K562 (cell line): ENCODE data around the gene ADSS2. TPM values are rescaled to one million over a fixed set of nuclear protein-coding genes. Genes with fewer than 3 reads are reported as not detected.

Experiments
- ATAC-seq: fragments of 200-7000 bp; cut with Tn5 transposase; 3 replicates; pipeline ENCODE4 v1.9.1; 2020; ENCODE audit warnings: moderate library complexity
- BruUV-seq: library from RNA; stranded (reverse); fragments of 400-500 nt; replicated peaks from 2 replicates; lab custom pipeline; 2021; lab: Mats Ljungman, UMichigan
- CTCF ChIA-PET: fragments of 300-600 bp; formaldehyde crosslinking; extraction: SDS; loops from one replicate; lab custom pipeline; 2021; ENCODE audit warnings: low intra/inter-chr PET ratio; lab: Yijun Ruan, JAX
- POLR2A ChIA-PET: fragments of 300-600, 350-650 bp; sonication (Branson Sonifier 250); formaldehyde crosslinking; extraction: SDS; loops from one replicate; lab custom pipeline; 2021; ENCODE audit warnings: antibody characterized with exemption, inconsistent platforms; lab: Yijun Ruan, JAX
- DNase-seq, 4 experiments: peaks; one replicate each; pipeline versions ENCODE4 v3.0.0 to v3.0.0-alpha.2; 2011 to 2018; ENCODE audit warnings: low spot score in 3 of 4, mixed read lengths in 3 of 4; ENCODE audit errors: extremely low read depth in 1 of 4
- FAIRE-seq: peaks from 2 replicates; lab custom pipeline; 2011; peaks lifted over from hg19 to GRCh38; lab: Jason Lieb, UNC
- H2AFZ ChIP-seq: 2 replicates; pipeline ENCODE4 v1.6.0; 2011; ENCODE audit warnings: low read depth, low read length, control low read depth, inconsistent platforms
- H3K27ac ChIP-seq: fragments of 200-600 bp; 3 replicates; pipeline ENCODE4 v1.8.0; 2011; ENCODE audit warnings: low read depth, mild to moderate bottlenecking, control low read depth, inconsistent platforms, low read length, moderate library complexity, mixed read lengths; ENCODE audit errors: extremely low read depth
- H3K27me3 ChIP-seq, 2 experiments: fragments of 300-600 bp in 1 of 2; 2 replicates in 1 of 2; 3 replicates in 1 of 2; pipeline versions ENCODE4 v1.6.0 to v1.8.0; 2011; ENCODE audit warnings: inconsistent platforms in 2 of 2, low read length in 2 of 2, mild to moderate bottlenecking in 1 of 2, mixed read lengths in 1 of 2, moderate library complexity in 1 of 2; ENCODE audit not compliant: control insufficient read depth in 2 of 2, insufficient read depth in 2 of 2
- H3K36me3 ChIP-seq: fragments of 300-600 bp; 3 replicates; pipeline ENCODE4 v1.8.0; 2011; ENCODE audit warnings: mild to moderate bottlenecking, low read length, inconsistent platforms; ENCODE audit not compliant: control insufficient read depth, insufficient read depth
- H3K4me1 ChIP-seq, 2 experiments: fragments of 200-600 bp in 1 of 2; replicated peaks in 1 of 2; 2 replicates in 1 of 2; 3 replicates in 1 of 2; pipeline versions ENCODE4 v1.5.1 to v1.8.0; 2011; ENCODE audit warnings: inconsistent platforms in 2 of 2, low read length in 2 of 2, mild to moderate bottlenecking in 1 of 2, mixed read lengths in 1 of 2, moderate library complexity in 1 of 2; ENCODE audit not compliant: control insufficient read depth in 2 of 2, insufficient read depth in 2 of 2
- H3K4me2 ChIP-seq: 2 replicates; pipeline ENCODE4 v1.6.1; 2011; ENCODE audit warnings: low read length, control low read depth, inconsistent platforms, mixed read lengths; ENCODE audit not compliant: insufficient read depth
- H3K4me3 ChIP-seq: fragments of 200-600 bp; sonication (generic), shearing (Covaris generic); 2 replicates; pipeline ENCODE4 v1.5.1; 2016; ENCODE audit warnings: control low read depth, inconsistent platforms
- H3K79me2 ChIP-seq: fragments of 200-600 bp; 3 replicates; pipeline ENCODE4 v1.8.0; 2011; ENCODE audit warnings: low read length, inconsistent platforms; ENCODE audit not compliant: control insufficient read depth, insufficient read depth
- H3K9ac ChIP-seq, 2 experiments: 2 replicates each; pipeline versions ENCODE4 v1.6.0 to v1.6.1; 2011; ENCODE audit warnings: low read depth in 2 of 2, low read length in 2 of 2, control low read depth in 1 of 2, inconsistent platforms in 1 of 2, mild to moderate bottlenecking in 1 of 2, mixed read lengths in 1 of 2; ENCODE audit not compliant: insufficient read depth in 1 of 2
- H3K9me1 ChIP-seq: one replicate; pipeline ENCODE4 v1.6.0; 2011; ENCODE audit warnings: inconsistent platforms, mild to moderate bottlenecking, low read length, moderate library complexity; ENCODE audit not compliant: control insufficient read depth, insufficient read depth
- H3K9me3 ChIP-seq: replicated peaks from 2 replicates; pipeline ENCODE4 v1.5.1; 2011; ENCODE audit warnings: low read depth, low read length, inconsistent platforms; ENCODE audit not compliant: control insufficient read depth, insufficient read depth
- H4K20me1 ChIP-seq: replicated peaks from 2 replicates; pipeline ENCODE4 v1.6.1; 2011; ENCODE audit warnings: low read length, inconsistent platforms, mixed read lengths; ENCODE audit not compliant: control insufficient read depth, insufficient read depth
- CCNT2 ChIP-seq: IDR thresholded peaks from 2 replicates; pipeline ENCODE4 v1.6.1; 2011; ENCODE audit warnings: borderline replicate concordance, low read depth, mild to moderate bottlenecking, moderate library complexity, mixed read lengths, low read length; ENCODE audit not compliant: insufficient read length; ENCODE audit errors: extremely low read depth
- CEBPB ChIP-seq: fragments of 450-650 bp; IDR thresholded peaks from 2 replicates; pipeline ENCODE4 v1.6.1; 2016; ENCODE audit warnings: missing genetic modification characterization, missing compliant biosample characterization
- FIP1L1 ChIP-seq: fragments of 200-400 bp; formaldehyde crosslinking; IDR thresholded peaks from 2 replicates; pipeline ENCODE4 v1.6.1; 2018; ENCODE audit warnings: mild to moderate bottlenecking, low read depth, low read length; ENCODE audit not compliant: poor library complexity, severe bottlenecking
- PHTF2 ChIP-seq: fragments of 250-450 bp; sonication (Bioruptor Pico); IDR thresholded peaks from 2 replicates; pipeline ENCODE4 v1.5.0; 2021; ENCODE audit warnings: mild to moderate bottlenecking
- POLR2B ChIP-seq: fragments of 450-650 bp; IDR thresholded peaks from 2 replicates; pipeline ENCODE4 v1.6.1; 2018; ENCODE audit warnings: low read depth; ENCODE audit not compliant: partially characterized antibody
- RNF2 ChIP-seq: sonication (generic); IDR thresholded peaks from 2 replicates; pipeline ENCODE4 v1.6.1; 2016
- SAFB2 ChIP-seq: fragments of 200-400 bp; formaldehyde crosslinking; IDR thresholded peaks from 2 replicates; pipeline ENCODE4 v1.6.1; 2018; ENCODE audit warnings: borderline replicate concordance, low read length, low read depth, moderate library complexity; ENCODE audit not compliant: severe bottlenecking
- ZNF175 ChIP-seq: fragments of 200-800 bp; sonication (Bioruptor generic); IDR thresholded peaks from 2 replicates; pipeline ENCODE4 v1.6.1; 2016; ENCODE audit warnings: low read depth, mild to moderate bottlenecking, missing genetic modification characterization, missing compliant biosample characterization
- ZNF197 ChIP-seq: fragments of 200-800 bp; sonication (Bioruptor generic); IDR thresholded peaks from 2 replicates; pipeline ENCODE4 v1.6.1; 2016; ENCODE audit warnings: low read depth, missing genetic modification characterization, missing compliant biosample characterization
- ZNF668 ChIP-seq: fragments of 250-450 bp; sonication (Bioruptor Pico); IDR thresholded peaks from 2 replicates; pipeline ENCODE4 v1.8.0; 2022; ENCODE audit warnings: mild to moderate bottlenecking, inconsistent platforms
- WGBS: fragments of 100-300 bp; shearing (Covaris generic); methylation state at CpG from one replicate; pipeline ENCODE4 v1.1.6; 2016; ENCODE audit warnings: low coverage, mixed read lengths; ENCODE audit not compliant: insufficient coverage; ENCODE audit errors: missing lambda C conversion rate; 5-methylcytosine and 5-hydroxymethylcytosine counted together
- in situ Hi-C: fragments of 300-500 bp; cut with MboI; formaldehyde crosslinking; loops from 4 replicates; pipeline ENCODE4 v1.15.0; 2018; ENCODE audit warnings: inconsistent platforms, mixed read lengths
- intact Hi-C: fragments of 100-400 bp; cut with micrococcal nuclease; formaldehyde crosslinking; loops from 2 replicates; pipeline ENCODE4 v1.14.2; 2022
- polyA plus RNA-seq, 8 experiments: library from polyadenylated mRNA; depleted of rRNA in 4 of 8; stranded (reverse) in 5 of 8; unstranded in 3 of 8; fragments of >200 nt; fragmentation: Nextera tagmentation in 2 of 8; fragmentation: Illumina TruSeq in 1 of 8; extraction: Ambion mirVana in 2 of 8; extraction: Trizol in 1 of 8; gene quantifications; 2 replicates each; pipeline versions ENCODE4 v1.2.1 to v1.2.3, GENCODE V29; 2011 to 2014; ENCODE audit warnings: inconsistent platforms in 1 of 8, missing spikeins in 1 of 8
- total RNA-seq, 7 experiments: library from RNA; depleted of rRNA in 6 of 7; stranded (reverse); fragments of >200 nt in 6 of 7; fragmentation: Illumina TruSeq in 2 of 7; extraction: Trizol in 2 of 7; gene quantifications; 2 replicates each; pipeline versions ENCODE4 v1.2.1 to v1.2.3, GENCODE V29; 2011 to 2021; ENCODE audit warnings: low replicate concordance in 1 of 7
- TF ChIP-seq, protein P1 (sequence below): fragments of 250-450 bp; sonication (Bioruptor Pico); IDR thresholded peaks from 2 replicates; pipeline ENCODE4 v1.4.0; 2020; ENCODE audit warnings: mild to moderate bottlenecking, moderate library complexity, borderline replicate concordance
- TF ChIP-seq, protein P2 (sequence below): sonication (generic); formaldehyde crosslinking; IDR thresholded peaks from 2 replicates; pipeline ENCODE4 v1.5.0; 2020; ENCODE audit warnings: missing genetic modification reagents
- TF ChIP-seq, protein P3 (sequence below): fragments of 250-450 bp; sonication (Bioruptor Pico); IDR thresholded peaks from 2 replicates; pipeline ENCODE4 v1.8.0; 2022; ENCODE audit warnings: moderate library complexity, mild to moderate bottlenecking, inconsistent platforms
- TF ChIP-seq, protein P4 (sequence below): fragments of 250-450 bp; sonication (Bioruptor Pico); IDR thresholded peaks from 2 replicates; pipeline ENCODE4 v1.4.0; 2020; ENCODE audit warnings: mild to moderate bottlenecking, moderate library complexity

Gene ADSS2
- total and polyA plus RNA-seq, 9 of the 15 experiments (the other 6 are each of a cell fraction or from before 2014, with no cell fraction given): 8.8 to 63.8 (median 59.4) TPM

DNA sequence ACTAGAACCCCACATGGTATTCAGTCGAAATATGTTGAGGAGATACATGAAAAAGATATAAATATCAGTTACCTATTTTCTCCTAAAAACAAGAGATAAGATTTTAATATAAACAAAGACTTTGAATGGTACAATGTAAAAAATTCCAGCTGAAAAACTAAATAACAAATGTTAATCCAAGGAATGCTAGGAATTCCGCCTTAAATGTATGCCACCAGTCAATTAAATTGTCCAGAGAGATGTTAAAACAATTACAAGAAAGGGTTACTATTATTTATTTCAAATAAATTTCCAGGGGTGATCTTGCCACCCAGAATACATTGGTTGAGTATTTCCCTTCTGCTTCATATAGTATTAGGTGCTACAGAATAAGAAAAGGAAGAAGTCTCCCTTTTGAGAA, 4.2 kb downstream of the ADSS2 start:
- peak overlapping the region in 1 of 2 experiments; percentile 23; a peak in 1 of 4 replicates for H3K9ac ChIP-seq
- intact Hi-C loops: no loop called here
- no peaks in the 10 kb centered on the region for H3K27me3 ChIP-seq
- H3K4me2 ChIP-seq: no peak overlapping the region
- CTCF ChIA-PET: no interaction called here
- TF ChIP-seq PHTF2 (CRISPR knock-in tag) (no peak), FIP1L1 (no peak), ZNF197 (CRISPR knock-in tag) (no peak), SAFB2 (no peak), CEBPB (tag) (no peak), RNF2 (no peak), ZNF175 (CRISPR knock-in tag) (no peak), CCNT2 (no peak), ZNF668 (CRISPR knock-in tag) (no peak), POLR2B (no peak)
- TF ChIP-seq, protein P1, sequence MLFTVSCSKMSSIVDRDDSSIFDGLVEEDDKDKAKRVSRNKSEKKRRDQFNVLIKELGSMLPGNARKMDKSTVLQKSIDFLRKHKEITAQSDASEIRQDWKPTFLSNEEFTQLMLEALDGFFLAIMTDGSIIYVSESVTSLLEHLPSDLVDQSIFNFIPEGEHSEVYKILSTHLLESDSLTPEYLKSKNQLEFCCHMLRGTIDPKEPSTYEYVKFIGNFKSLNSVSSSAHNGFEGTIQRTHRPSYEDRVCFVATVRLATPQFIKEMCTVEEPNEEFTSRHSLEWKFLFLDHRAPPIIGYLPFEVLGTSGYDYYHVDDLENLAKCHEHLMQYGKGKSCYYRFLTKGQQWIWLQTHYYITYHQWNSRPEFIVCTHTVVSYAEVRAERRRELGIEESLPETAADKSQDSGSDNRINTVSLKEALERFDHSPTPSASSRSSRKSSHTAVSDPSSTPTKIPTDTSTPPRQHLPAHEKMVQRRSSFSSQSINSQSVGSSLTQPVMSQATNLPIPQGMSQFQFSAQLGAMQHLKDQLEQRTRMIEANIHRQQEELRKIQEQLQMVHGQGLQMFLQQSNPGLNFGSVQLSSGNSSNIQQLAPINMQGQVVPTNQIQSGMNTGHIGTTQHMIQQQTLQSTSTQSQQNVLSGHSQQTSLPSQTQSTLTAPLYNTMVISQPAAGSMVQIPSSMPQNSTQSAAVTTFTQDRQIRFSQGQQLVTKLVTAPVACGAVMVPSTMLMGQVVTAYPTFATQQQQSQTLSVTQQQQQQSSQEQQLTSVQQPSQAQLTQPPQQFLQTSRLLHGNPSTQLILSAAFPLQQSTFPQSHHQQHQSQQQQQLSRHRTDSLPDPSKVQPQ (CRISPR knock-in tag): no peak
- TF ChIP-seq, protein P2, sequence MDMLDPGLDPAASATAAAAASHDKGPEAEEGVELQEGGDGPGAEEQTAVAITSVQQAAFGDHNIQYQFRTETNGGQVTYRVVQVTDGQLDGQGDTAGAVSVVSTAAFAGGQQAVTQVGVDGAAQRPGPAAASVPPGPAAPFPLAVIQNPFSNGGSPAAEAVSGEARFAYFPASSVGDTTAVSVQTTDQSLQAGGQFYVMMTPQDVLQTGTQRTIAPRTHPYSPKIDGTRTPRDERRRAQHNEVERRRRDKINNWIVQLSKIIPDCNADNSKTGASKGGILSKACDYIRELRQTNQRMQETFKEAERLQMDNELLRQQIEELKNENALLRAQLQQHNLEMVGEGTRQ (CRISPR knock-in tag): no peak
- TF ChIP-seq, protein P3, sequence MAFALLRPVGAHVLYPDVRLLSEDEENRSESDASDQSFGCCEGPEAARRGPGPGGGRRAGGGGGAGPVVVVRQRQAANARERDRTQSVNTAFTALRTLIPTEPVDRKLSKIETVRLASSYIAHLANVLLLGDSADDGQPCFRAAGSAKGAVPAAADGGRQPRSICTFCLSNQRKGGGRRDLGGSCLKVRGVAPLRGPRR (CRISPR knock-in tag): no peak
- TF ChIP-seq, protein P4, sequence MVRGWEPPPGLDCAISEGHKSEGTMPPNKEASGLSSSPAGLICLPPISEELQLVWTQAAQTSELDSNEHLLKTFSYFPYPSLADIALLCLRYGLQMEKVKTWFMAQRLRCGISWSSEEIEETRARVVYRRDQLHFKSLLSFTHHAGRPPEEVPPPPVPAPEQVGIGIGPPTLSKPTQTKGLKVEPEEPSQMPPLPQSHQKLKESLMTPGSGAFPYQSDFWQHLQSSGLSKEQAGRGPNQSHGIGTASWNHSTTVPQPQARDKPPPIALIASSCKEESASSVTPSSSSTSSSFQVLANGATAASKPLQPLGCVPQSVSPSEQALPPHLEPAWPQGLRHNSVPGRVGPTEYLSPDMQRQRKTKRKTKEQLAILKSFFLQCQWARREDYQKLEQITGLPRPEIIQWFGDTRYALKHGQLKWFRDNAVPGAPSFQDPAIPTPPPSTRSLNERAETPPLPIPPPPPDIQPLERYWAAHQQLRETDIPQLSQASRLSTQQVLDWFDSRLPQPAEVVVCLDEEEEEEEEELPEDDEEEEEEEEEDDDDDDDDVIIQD (CRISPR knock-in tag): no peak
- TF ChIP-seq, all 486 proteins: peak for 0
- POLR2A ChIA-PET: interaction anchor here (0.6 to 0.7 kb wide), 3 partner anchors 24 to 642 kb away, joined by 3 read pairs; no protein-coding TSS in a partner anchor
- Histone ChIP-seq H3K4me3 (no peak overlapping the region), H3K9me1 (no peaks in the 10 kb centered on the region), H4K20me1 (no peaks in the 10 kb centered on the region), H3K79me2 (peaks cover 89% of the 10 kb centered on the region), H3K9me3 (peaks cover 2% of the 10 kb centered on the region), H3K4me1 (peaks cover 11 to 27% of the 10 kb centered on the region in 2 experiments; a peak in 4 of 5 replicates), H2AFZ (no peak overlapping the region), H3K36me3 (peaks cover 68% of the 10 kb centered on the region), H3K27ac (no peak overlapping the region; the same call in 2 of the 3 replicates)
- FAIRE-seq (no peak), DNase-seq (no peak), ATAC-seq (no peak)
- no TSS peak for BruUV-seq
- in situ Hi-C loops: no loop called here
- 85% methylated on average over 2 of the region's 2 CpGs for WGBS
